NCI-H1417 treated with DMSO at 0.1 percent for 48 hours (cell line): ENCODE data around the gene POLR3A.
A peak's percentile ranks its signal among the peaks of the same experiment; 100 is the strongest.

Experiments
- DNase-seq: peaks from one replicate; lab custom pipeline; 2025; lab: John Stamatoyannopoulos, UW

The POLR3A gene

GRCh38 chr10:78046711-78047269 is 17.5 kb upstream of the POLR3A start:
- no peak for DNase-seq

GRCh38 chr10:78045856-78046255 is 16.5 kb upstream of the POLR3A start:
- DNase-seq, result no peak

- no peak for DNase-seq
Observed at GRCh38 chr10:78045237-78045636, 15.9 kb upstream of the POLR3A start.

DNA sequence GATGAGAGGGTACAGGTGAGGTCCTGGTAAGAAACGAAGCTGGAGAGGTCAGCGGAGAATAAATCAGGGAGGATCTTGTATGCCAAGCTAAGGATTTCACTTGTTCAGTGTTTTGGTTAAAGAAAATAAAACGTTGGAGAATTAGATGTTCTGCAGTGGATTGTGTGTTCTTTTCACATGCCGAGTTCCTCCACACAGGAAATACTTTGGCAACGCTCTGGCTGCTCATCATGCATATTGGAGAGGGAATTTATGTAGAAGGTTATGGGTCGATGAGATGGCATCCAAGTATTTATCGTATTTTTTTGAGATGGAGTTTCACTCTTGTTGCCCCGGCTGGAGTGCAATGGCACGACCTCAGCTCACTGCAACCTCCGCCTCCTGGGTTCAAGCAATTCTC is 15.4 kb upstream of the POLR3A start:
- no peak for DNase-seq

DNA sequence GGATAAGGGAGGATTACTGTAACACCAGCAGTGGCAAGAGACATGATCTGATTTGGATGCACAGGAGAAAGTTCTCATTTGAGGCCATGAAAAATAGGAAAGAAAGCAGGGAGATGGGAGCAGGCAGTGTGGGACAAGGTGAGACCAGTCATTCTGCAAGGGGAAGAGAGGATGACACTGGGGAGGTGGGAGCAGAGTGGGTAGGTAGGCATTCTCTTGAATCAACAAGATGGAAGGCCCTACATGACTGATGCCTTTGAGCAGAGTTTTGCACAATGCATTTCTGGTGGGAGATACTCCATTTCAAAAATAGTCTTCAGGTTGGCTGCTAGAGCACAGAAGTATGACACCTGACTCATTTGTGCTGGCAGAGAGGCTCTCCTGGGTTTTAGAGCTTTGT is 14.9 kb upstream of the POLR3A start:
- DNase-seq, result no peak

GRCh38 chr10:78042752-78043104 is 13.4 kb upstream of the POLR3A start:
- no peak for DNase-seq

- DNase-seq, result no peak
Observed at GRCh38 chr10:78042058-78042751, 12.9 kb upstream of the POLR3A start.

DNA sequence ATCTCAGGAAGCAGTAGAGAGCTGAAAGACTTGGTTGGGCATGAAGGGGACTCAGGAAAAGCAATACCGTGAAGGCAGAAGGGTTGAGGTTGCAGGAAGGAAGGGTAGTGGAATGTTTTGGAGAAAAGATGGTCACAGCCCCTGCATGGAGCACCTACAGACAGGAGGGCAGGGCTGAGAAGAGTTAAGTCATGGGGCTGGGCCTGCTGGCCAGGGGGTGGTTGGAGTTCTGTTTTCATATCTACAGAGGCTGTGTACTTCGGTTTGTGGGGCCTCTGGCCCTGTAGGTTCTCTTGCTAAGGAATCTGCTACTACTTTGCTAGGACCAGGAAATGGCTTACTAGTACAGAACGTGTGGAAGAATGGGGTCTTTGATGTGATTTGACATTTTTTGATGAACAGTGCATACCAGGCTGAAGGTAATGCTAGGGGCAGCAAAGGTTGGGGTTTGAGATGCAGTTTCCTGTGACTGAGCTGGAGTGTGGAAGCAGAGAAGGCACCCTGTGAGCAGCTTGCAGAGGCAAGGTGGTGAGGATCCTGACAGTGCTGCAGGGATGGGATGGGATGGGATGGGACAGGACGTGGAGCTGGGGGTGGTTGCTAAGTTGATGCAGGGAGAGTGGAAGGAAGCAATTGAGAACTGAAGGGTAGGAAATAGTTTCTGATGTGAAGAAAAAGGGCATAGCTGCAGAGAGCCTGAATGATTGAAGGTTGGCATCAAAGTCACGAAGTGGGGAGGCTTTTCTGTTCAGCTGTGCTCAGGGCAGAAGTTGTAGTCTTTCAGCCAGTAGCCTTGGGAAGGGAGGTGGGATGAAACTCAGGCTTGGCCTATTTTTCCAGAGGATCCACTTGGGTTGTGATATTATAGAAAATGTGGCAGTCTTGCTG is 12.1 kb upstream of the POLR3A start:
- DNase-seq, result no peak

- no peak for DNase-seq
Observed at GRCh38 chr10:78039743-78040142, 10.4 kb upstream of the POLR3A start.

DNA sequence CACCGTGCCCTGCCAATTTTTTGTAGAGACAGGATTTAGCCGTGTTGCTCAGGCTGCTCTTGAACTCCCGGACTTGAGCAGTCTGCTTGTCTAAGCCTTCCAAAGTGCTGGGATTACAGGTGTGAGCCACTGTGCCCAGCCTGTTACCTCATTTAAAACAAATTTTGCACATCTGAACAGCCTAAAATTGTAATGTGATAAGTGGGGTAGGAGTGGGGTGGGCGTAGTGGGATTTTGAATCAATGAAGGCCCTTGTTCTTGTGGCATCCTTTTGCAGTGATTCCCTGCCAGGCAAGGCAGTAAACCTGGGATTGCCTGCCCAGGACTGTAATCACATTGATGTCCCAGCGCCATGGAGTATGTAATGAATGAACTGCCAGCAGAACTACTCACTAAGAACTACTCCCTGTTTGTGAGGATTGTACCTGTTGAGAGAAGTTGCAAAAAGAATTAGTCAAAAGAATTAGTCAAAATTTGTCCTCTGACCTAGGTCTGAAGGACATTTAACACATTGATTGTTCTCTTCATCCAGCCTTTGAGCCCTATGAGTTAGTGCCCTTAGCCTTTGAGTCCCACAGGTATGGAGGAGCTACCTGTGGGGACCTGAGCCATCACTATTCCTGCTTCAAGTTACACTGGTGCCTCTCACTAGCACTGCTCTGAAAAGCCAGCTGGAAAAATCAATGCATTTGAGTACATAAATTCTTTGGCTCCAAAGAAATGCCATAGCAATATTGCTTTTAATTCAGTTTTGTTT is 9.7 kb upstream of the POLR3A start:
- no peak for DNase-seq

DNA sequence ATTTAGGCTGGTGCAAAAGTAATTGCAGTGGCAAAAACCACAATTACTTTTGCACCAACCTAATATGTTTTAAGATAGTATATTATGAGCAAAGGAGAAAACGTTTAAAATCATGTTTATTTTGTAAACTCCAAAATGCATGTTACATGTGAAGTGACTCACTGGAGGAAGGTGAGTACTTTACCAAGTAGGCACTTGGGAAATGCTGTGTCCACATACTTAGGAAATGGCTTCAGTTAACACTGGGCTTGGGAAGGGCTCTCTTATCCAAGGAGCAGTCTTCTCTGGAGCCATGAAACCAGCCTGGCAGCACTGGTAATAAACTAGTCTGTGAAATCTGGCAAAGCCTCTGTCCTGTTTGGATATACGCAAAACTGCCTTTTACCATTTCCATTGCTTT is 8.8 kb upstream of the POLR3A start:
- DNase-seq, result no peak

DNA sequence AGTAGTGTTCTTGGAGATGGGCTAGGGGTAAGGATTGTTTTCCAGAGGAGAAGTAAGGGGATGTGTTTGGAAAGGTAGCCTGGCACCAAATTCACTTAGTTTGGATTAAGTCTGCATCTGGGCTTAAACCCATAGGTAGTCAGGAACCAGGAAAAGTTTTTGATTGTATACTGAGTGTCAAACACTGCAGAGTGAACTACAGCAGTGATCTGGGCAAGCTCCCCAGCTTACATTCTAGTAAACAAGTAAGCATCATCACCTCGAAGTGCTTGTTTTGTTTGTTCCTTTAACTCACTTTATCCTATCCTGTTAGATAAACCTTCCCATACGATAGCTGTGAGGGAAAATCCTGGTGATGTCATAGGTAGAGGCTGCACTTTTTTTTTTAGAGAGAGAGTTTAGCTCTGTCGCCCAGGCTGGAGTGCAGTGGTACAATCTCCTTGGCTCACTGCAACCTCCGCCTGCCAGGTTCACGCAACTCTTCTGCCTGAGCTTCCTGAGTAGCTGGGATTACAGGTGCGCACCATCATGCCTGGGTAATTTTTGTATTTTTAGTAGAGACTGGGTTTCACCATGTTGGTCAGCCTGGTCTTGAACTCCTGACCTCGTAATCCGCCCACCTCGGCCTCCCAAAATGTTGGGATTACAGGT is 6.7 kb upstream of the POLR3A start:
- no peak for DNase-seq

DNA sequence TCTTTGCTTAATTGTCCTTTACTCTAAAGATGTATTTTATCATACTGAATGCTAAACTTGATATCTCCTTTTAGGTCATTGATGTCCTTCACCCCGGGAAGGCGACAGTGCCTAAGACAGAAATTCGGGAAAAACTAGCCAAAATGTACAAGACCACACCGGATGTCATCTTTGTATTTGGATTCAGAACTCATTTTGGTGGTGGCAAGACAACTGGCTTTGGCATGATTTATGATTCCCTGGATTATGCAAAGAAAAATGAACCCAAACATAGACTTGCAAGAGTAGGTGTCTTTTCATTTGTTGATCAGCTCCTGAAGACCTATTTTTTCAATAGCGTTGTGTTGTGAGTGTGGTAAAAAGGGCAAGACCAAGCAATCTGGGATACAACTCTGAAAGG is 6.1 kb upstream of the POLR3A start:
- DNase-seq, result no peak

- DNase-seq, result no peak
Observed at GRCh38 chr10:78035025-78035424, 5.7 kb upstream of the POLR3A start.

- peak; percentile 78 for DNase-seq
Observed at GRCh38 chr10:78033637-78034470, 4.5 kb upstream of the POLR3A start, which contains the start of gene RPS24. TSS of gene RPS24 (plus strand) at chr10:78033863. CDS start at chr10:78033902, 39 bp downstream.

DNA sequence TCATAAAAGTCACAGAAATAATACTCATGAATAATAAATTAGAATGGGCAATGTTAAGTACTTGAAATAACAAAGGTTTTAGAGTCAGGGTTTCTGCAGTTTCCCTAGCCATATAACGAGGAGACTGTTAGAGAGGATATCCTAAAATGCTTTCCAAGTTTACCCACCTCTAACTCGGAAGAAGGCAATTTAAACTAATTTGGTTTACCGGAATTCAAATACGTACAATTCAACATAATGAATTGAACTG is 4.0 kb upstream of the POLR3A start:
- DNase-seq, result no peak

DNA sequence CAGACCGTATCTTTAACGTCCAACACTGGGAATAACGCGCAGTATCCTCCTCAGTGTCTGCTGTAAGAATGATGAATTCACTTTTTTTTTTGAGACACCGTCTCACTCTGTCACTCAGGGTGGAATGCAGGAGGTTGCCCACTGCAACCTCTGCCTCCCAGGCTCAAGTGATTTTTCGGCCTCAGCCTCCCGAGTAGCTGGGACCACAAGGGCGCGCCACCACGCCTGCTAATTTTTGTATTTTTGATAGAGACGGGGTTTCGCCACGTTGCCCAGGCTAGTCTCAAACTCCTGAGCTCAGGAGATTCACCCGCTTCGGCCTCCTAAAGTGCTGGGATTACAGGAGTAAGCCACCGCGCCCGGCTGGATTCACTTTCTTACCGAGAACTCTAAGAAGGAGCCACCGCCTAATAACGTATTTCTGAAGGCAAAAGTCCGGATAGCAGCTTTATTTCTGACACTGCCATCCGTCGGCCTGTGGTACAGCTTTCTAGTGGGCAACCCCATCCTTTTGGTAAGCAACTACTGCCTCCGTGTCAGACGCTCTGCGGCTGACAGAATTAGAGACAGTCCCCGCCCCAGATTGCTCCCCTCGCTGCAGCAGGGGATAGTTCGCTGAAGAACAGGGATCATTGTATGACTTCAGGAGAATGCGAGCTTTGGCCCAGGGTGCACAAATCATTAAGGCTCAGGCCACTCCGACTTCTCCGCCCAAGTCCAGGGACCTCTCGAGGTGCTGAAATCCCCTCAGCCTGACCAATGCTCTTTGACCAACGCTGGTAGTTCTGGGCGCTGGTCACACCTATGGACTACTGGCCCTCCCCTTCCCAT is 662 bp downstream of the POLR3A start:
- no peak for DNase-seq

DNA sequence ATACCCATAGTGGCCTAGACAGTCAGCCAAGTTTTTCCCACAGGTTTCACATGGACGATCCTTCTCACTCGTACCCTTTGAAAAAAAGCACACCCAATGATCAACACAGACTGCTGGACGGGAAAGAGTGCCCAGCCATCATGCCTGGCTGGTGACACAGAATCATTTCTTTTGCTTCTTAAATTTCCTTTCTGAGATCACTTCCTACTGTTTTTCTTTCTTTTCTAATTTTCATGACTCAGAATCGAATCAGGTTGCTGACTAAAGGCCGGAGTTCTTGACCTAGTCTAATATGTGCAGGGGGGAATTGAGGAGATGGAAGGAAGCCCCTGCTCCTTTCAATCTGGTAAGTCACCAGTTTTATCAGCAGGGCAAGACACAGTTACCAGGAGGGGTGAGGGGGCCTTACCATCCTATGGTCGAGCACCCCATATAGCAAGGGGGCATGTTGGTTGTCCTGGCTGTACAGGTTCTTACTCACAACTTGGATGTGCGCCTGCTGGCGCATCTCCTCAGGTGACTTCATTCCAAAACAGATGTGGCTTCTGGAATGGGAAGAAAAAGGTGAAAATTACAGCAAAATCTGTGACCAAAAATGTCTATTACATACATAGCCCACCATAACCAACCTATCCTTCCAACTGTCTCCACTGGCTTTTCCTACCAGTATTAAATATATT is 3.5 kb downstream of the POLR3A start:
- no peak for DNase-seq

- DNase-seq, result no peak
Observed at GRCh38 chr10:78023741-78024140, 5.6 kb downstream of the POLR3A start.

DNA sequence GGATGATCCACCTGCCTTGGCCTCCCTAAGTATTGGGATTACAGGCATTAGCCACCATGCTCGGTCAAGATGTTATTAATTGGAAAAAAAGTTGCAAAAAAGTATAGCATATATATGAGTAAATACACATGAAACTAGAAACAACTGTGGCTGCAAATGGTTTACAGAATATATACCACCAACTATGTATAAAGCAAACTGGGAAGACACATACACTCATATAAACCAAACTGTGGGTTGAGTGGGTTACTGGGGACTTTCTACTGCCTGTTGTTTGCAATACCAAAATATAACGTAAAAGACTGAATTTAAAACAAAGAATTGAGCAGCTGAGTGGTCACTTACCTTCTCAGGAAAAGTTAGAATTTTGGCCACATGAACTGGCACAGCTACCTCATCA is 8.1 kb downstream of the POLR3A start:
- DNase-seq, result no peak
